H54 (cell line): ENCODE data around the gene RGS19.

Experiments
- DNase-seq: peaks from one replicate; pipeline ENCODE4 v3.0.0; 2011; ENCODE audit warnings: low spot score, mixed read lengths; ENCODE audit not compliant: insufficient read length
- FAIRE-seq: peaks from 3 replicates; lab custom pipeline; 2011; peaks lifted over from hg19 to GRCh38; lab: Jason Lieb, UNC
- POLR2A ChIP-seq: IDR thresholded peaks from 2 replicates; pipeline ENCODE4 v1.6.1; 2011; ENCODE audit warnings: low read depth, mild to moderate bottlenecking, low read length

RGS19 gene

DNA sequence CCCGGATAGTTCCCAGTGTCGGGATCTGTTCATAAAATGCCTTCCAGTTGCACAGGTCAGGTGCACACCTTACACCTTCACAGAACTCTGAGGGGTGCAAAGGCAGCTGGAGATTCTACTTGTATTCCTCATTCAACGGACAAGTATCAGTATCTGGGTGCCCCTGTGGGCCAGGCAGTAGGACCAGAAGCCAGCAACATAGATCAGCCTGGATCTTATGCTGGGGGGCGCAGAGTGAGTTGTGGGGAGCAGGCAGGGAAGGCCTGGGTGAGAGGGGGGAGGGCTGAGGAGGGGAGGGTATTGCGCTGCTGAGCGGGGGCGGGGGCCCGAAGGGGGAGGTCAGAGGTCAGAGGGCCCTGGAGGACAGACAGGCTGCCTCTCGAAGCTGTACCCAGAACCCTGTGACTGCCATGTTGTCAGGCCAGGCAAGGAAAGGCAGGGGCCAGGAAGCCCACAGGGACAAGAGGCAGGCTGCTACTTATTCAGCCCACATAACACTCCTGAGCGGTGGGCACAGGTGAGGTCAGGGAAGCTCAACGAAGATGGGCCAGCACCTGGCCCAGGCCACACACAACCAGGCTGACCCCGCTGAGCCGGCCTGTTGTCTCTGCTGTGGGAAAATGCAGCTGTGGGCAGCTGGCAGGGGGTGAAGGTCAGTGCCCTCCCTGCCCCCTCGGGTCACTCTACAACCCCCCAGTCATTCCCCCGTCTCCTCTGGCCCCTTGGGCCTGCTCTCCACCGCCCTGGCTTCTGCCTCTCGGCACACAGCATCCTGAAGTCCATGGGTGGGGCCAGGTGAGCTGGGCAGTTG is 1.7 kb upstream of the RGS19 start:
- FAIRE-seq (no peak), DNase-seq (no peak)
- no peak for TF ChIP-seq POLR2A

DNA sequence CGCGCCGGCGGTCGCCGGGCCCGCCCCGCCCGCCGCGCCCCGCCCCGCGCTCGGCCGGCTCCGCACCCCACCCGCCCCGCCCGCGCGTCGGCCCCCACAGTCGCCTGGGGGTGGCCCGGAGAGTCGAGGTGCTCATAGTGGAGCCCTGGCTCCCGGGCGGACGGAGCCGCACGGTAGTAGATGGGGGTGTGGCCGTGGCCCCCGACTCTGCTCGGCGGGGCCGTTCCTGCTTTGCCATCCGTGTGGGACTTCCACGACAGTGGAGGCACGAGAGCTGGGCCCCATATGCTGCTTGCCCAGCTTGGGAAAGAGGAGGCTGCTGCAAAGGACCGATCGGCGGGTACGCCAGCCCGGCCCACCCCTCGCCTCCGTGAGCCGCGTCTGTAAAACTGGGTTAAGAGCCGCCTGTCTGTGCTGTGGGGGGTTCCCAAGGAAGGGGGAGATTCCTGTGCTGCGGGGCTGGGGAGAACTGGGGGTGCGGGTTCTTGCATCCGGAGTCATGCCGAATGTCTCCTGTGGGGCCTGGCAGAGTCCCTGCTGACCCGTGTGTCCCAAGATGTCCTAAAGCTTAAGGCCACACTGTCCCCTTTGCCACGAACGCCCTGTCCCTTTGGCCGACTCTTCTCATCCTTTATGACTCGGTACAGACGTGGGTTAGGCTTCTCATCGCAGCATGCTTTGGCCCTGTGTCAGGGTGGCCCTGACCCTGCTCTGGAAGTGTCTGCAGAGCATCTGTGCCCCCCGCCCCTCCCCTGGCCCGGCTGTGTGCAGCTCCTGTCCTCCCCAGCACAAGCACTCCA is 895 bp upstream of the RGS19 start, which contains the start of gene OPRL1:
TSS of gene OPRL1 (plus strand) at position 70 of the 800 bp plus-strand sequence. CDS start 12,639 bp downstream, outside the sequence.
- DNase-seq (no peak), FAIRE-seq (no peak)
- TF ChIP-seq POLR2A = no peak

DNA sequence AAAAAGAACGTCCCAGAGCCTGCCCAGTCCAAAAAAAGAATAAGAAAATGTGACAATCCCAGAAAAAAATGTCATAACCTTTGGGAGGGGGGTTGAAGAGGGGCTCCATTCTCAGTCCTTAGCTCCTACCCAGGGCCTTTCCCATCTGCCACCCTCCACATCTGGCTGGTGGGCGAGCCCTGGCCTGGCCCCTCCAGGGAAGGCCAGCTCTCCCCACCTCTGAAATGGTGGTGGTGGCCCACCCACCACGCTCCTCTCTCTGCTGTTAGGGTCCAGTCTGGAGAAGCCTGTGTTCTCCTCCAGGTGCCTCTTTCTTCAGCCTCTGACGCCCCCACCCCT is 415 bp downstream of the RGS19 start:
- no peak for DNase-seq
- no peak for FAIRE-seq

GRCh38 chr20:64077876-64078551 is 1.3 kb downstream of the RGS19 start:
- FAIRE-seq (no peak), DNase-seq (no peak)
- no peak for TF ChIP-seq POLR2A

More for the DNA sequence above, 415 bp downstream of the RGS19 start:
- TF ChIP-seq POLR2A = no peak

DNA sequence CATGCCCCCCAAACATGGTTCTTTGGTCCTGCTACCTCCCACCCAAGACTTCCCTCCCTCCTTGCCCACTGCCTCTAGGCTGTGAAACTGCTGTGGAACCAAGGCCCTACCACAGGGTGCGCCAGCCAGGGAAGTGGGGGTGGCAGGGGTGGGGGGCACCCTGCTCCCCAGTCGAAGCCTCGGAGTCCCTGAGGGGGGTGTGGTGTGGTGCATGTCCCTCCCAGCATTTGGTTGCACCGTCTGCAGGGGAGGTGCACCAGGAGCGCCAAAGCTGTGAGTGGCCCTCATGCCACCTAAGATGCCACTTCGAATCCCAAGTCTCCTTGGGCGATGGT is 1.8 kb downstream of the RGS19 start:
- FAIRE-seq = no peak
- TF ChIP-seq POLR2A = no peak
- no peak for DNase-seq

DNA sequence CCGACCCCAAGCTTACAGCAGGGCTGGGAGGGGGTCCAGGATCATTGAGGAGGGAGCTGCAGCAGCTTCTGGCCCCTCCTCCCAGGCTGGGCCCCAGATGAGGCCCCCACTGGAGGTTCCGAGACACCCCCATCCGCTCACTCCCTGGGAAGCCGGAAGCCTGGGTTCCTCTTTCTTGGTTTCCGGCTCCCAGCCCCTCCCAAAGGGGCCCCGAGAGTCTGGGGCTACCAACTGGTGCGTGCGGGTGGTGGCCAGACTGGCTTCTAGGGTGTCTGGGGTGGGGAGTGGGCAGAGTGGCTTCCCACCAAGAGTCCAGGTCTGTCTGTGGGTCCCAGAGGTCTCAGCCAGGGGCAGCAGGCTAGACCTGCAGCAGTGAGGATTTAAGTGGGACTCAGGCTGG is 2.2 kb downstream of the RGS19 start:
- FAIRE-seq (no peak), DNase-seq (no peak)
- no peak for TF ChIP-seq POLR2A

DNA sequence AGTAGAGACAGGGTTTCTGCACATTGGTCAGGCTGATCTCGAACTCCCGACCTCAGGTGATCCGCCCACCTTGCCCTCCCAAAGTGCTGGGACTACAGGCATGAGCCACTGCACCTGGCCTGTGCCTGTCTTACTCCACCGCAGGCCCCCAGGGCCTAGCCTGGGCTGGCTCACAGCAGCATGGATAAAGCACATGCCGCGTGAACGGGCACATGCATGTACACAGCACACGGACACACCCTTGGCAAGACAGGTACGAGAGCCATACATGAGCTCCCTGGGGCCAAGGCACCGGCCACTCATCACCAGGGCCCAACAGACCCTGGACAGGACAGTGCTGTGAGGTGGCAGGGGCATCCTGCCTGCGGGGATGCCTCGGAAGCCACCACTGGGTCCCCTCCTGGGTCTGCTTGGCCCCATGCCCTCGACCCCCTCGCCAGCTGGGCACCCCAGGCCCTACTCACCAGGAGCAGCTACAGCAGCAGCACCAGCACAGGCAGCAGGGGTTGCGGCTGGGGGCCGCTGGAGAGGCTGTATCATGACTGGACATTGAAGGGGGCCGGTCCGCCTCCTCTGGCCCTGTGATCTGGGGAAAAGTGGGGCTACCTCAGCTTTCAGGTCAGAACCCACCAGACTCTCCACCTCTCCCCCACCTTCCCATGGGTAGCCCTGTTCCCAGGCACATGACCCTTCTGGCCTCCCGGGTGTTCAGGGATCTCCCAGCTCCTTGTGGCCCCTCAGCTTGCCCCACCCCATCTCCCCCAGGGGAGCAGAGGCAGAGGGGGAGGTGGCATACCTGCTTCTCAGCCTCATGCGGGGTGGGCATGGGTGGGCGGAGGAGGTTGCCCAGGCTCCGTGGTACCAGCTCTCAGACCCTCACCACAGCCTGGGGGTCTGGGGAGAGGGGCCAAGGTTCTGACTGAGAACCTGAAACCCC is 3.0 kb downstream of the RGS19 start:
- no peak for TF ChIP-seq POLR2A
- DNase-seq = no peak
- no peak for FAIRE-seq

DNA sequence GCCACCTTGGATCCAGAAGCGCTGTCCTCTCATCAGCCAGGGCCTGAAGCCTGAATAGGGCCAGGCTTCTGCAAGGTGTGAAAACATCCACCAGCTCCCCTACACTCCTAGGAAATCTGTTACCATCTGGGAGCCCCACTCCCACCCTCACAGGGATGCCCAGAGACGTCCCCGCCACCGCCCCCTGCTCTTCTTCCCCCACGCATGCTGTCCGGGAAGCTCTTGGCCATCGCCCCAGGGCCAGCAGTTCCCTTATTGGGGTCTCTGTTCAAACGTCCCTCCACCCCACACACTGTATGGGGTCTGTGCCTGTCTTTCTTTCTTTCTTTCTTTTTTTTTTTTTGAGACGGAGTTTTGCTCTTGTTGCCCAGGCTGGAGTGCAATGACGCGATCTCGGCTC is 3.8 kb downstream of the RGS19 start:
- TF ChIP-seq POLR2A = no peak
- FAIRE-seq = no peak
- DNase-seq = no peak

GRCh38 chr20:64074963-64075362 is 4.4 kb downstream of the RGS19 start:
- DNase-seq (no peak), FAIRE-seq (no peak)
- no peak for TF ChIP-seq POLR2A

- FAIRE-seq (no peak), DNase-seq (no peak)
- TF ChIP-seq POLR2A = no peak
Measured at GRCh38 chr20:64074184-64074789, 5.0 kb downstream of the RGS19 start.

DNA sequence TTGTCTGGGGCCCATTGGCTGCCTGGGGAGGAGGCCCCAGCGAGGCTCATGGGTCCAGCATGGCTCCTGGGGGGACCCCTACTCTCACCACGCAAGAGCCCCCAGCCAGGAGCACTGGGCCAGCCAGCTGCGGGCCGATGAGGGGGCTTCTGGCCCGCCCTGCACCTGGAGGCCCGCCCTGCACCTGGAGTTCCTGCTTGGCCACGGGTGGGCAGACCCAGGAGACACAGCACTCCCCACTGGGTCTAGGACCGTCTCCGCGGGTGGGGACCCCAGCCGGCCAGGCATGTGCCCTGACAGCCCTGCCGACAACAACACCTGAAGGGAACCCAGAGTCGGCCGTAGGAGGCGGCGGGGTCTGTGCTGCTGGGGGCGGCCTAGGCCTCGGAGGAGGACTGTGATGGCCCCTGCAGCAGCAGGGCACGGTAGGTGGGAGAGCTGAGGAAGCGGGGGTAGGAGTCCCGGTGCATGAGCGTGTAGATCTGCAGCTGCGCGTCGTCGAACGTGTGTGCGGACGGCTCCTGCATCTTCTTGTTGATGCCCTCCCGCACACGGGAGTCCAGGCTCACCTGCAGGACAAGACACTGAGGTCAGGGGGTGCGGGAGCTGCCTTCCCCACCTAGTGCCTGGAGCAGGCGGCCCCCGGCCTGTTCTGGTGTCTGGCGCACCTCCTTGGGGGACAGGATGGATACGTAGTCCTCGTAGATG is 5.7 kb downstream of the RGS19 start:
- FAIRE-seq (no peak), DNase-seq (no peak)
- no peak for TF ChIP-seq POLR2A

- DNase-seq (no peak), FAIRE-seq (no peak)
- TF ChIP-seq POLR2A = no peak
Measured at GRCh38 chr20:64072498-64073063, 6.7 kb downstream of the RGS19 start.
